ENCODE data around the gene CACNA1B. TPM values are rescaled to one million over a fixed set of nuclear protein-coding genes. Genes with fewer than 3 reads are reported as not detected.

Gene CACNA1B
- total RNA-seq, 1 experiment from 2014 or later = 1.7 TPM

DNA sequence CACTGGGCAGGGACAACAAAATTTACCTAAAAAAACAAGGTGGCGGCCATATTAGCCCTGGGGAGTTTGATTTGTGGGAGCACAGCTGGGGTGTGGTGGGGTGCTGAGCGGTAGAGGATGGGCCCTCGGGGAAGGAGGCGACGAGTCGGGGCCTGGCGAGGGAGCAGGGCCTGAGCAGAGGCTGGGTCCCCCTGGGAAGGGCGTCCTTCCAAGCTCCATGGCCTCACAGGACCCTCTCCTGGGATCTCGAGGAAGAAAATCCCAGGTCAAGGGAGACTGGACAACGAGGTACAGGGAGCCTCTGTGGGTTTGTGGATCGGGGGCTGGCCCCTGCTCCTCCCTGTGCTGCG lies 165.5 kb downstream of the CACNA1B start:
- ATAC-seq (no peak), DNase-seq (ENCODE audit: low read depth, low spot score) (no peak)
- Histone ChIP-seq H3K27me3 (ENCODE audit: insufficient read depth, low read length) (no peaks in the 10 kb centered on the region), H3K79me2 (ENCODE audit: insufficient read depth, low read length) (no peaks in the 10 kb centered on the region), H3K27ac (ENCODE audit: low read depth, low read length) (no peak overlapping the region), H3K9me3 (ENCODE audit: control insufficient read depth in 1 of 2, insufficient read depth in 1 of 2, low read depth in 1 of 2, low read length in 2 of 2) (no peaks in the 10 kb centered on the region), H4K20me1 (ENCODE audit: insufficient read depth) (no peaks in the 10 kb centered on the region), H2AFZ (ENCODE audit: low read depth, low read length, poor library complexity, severe bottlenecking) (no peak overlapping the region), H3K36me3 (ENCODE audit: control insufficient read depth in 1 of 2, insufficient read depth in 2 of 2, low read length in 2 of 2) (no peaks in the 10 kb centered on the region), H3K4me2 (ENCODE audit: low read length) (no peak overlapping the region), H3K4me3 (replicated peaks in 1 of 2; ENCODE audit: low read depth in 1 of 2, low read length in 2 of 2) (no peak overlapping the region), H3K9me2 (ENCODE audit: insufficient read depth) (no peaks in the 10 kb centered on the region), H3K9ac (ENCODE audit: low read length) (no peak overlapping the region), H3K4me1 (ENCODE audit: control insufficient read depth in 1 of 2, insufficient read depth in 2 of 2, low read length in 2 of 2) (no peaks in the 10 kb centered on the region)
- POLR2A ChIA-PET = no interaction called here
- intact Hi-C loops (cut with micrococcal nuclease) = no loop called here
- RAD21 ChIA-PET (ENCODE audit: low non-redundant PET in 1 of 2, low total read pairs in 2 of 2, uncharacterized antibody in 2 of 2, unreplicated experiment in 2 of 2) = no interaction called here
- CTCF ChIA-PET = no interaction called here
- no TSS peak for BruUV-seq (replicated peaks)
- TF ChIP-seq EGR1 (IDR thresholded peaks at IDR 0.05; ENCODE audit: low read depth) (no peak), ATF3 (IDR thresholded peaks at IDR 0.05) (no peak), ELF1 (IDR thresholded peaks at IDR 0.05; ENCODE audit: borderline replicate concordance, low read depth) (no peak), POLR2AphosphoS5 (IDR thresholded peaks at IDR 0.05; ENCODE audit: low read depth, low read length) (no peak), ZBTB33 (IDR thresholded peaks at IDR 0.05; ENCODE audit: extremely low read depth, insufficient replicate concordance, low read length) (no peak), EZH2phosphoT487 (IDR thresholded peaks at IDR 0.05; ENCODE audit: borderline replicate concordance) (no peak), YY1 (IDR thresholded peaks at IDR 0.05; ENCODE audit: extremely low read depth, insufficient replicate concordance, low read depth, low read length) (no peak), EZH2 (IDR thresholded peaks at IDR 0.05) (no peak), JUND (IDR thresholded peaks at IDR 0.05) (no peak), ZNF274 (IDR thresholded peaks at IDR 0.05; ENCODE audit: low read depth, low read length) (no peak), SP1 (IDR thresholded peaks at IDR 0.05; ENCODE audit: low read depth) (no peak), SRF (IDR thresholded peaks at IDR 0.05; ENCODE audit: low read depth) (no peak), POLR2A (IDR thresholded peaks at IDR 0.05; ENCODE audit: borderline replicate concordance, extremely low read depth, insufficient read depth, insufficient read length) (no peak), FOSL1 (IDR thresholded peaks at IDR 0.05; ENCODE audit: low read depth) (no peak), CBX3 (IDR thresholded peaks at IDR 0.05; ENCODE audit: low read depth) (no peak), ZFX (IDR thresholded peaks at IDR 0.05) (no peak), CEBPB (IDR thresholded peaks at IDR 0.05; ENCODE audit: low read depth) (no peak)
- TF ChIP-seq, protein P1, sequence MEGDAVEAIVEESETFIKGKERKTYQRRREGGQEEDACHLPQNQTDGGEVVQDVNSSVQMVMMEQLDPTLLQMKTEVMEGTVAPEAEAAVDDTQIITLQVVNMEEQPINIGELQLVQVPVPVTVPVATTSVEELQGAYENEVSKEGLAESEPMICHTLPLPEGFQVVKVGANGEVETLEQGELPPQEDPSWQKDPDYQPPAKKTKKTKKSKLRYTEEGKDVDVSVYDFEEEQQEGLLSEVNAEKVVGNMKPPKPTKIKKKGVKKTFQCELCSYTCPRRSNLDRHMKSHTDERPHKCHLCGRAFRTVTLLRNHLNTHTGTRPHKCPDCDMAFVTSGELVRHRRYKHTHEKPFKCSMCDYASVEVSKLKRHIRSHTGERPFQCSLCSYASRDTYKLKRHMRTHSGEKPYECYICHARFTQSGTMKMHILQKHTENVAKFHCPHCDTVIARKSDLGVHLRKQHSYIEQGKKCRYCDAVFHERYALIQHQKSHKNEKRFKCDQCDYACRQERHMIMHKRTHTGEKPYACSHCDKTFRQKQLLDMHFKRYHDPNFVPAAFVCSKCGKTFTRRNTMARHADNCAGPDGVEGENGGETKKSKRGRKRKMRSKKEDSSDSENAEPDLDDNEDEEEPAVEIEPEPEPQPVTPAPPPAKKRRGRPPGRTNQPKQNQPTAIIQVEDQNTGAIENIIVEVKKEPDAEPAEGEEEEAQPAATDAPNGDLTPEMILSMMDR (IDR thresholded peaks at IDR 0.05 in 2 of 3, conservative IDR thresholded peaks at IDR 0.05 in 1 of 3; ENCODE audit: borderline replicate concordance in 1 of 3, insufficient read depth in 1 of 3, low read depth in 2 of 3, low read length in 2 of 3) = no peak
- TF ChIP-seq, protein P2, sequence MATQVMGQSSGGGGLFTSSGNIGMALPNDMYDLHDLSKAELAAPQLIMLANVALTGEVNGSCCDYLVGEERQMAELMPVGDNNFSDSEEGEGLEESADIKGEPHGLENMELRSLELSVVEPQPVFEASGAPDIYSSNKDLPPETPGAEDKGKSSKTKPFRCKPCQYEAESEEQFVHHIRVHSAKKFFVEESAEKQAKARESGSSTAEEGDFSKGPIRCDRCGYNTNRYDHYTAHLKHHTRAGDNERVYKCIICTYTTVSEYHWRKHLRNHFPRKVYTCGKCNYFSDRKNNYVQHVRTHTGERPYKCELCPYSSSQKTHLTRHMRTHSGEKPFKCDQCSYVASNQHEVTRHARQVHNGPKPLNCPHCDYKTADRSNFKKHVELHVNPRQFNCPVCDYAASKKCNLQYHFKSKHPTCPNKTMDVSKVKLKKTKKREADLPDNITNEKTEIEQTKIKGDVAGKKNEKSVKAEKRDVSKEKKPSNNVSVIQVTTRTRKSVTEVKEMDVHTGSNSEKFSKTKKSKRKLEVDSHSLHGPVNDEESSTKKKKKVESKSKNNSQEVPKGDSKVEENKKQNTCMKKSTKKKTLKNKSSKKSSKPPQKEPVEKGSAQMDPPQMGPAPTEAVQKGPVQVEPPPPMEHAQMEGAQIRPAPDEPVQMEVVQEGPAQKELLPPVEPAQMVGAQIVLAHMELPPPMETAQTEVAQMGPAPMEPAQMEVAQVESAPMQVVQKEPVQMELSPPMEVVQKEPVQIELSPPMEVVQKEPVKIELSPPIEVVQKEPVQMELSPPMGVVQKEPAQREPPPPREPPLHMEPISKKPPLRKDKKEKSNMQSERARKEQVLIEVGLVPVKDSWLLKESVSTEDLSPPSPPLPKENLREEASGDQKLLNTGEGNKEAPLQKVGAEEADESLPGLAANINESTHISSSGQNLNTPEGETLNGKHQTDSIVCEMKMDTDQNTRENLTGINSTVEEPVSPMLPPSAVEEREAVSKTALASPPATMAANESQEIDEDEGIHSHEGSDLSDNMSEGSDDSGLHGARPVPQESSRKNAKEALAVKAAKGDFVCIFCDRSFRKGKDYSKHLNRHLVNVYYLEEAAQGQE (IDR thresholded peaks at IDR 0.05; ENCODE audit: low read depth) = no peak
- TF ChIP-seq, protein P3, sequence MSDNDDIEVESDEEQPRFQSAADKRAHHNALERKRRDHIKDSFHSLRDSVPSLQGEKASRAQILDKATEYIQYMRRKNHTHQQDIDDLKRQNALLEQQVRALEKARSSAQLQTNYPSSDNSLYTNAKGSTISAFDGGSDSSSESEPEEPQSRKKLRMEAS (IDR thresholded peaks at IDR 0.05) = no peak
